Stimulated activated CD8-positive, alpha-beta memory T cell treated with anti-CD3 and anti-CD28 coated beads, Interleukin-4, amount 100 ng/mL, for 4 hours (primary cell): ENCODE data around the gene DNAJB13.

ENCODE experiments used
- DNase-seq, 2 donors: peaks; one replicate each; pipeline ENCODE4 v3.0.0-alpha.2; 2020; ENCODE audit warnings: low read depth in 2 of 2, low spot score in 1 of 2

The DNAJB13 gene

GRCh38 chr11:74012074-74012809, 61.4 kb downstream of the DNAJB13 start:
- DNase-seq: no peak

GRCh38 chr11:74013141-74013540, 62.3 kb downstream of the DNAJB13 start:
- no peak for DNase-seq

- DNase-seq: no peak
Measured at GRCh38 chr11:74014880-74015279, 64.1 kb downstream of the DNAJB13 start.

GRCh38 chr11:74015919-74016684, 65.3 kb downstream of the DNAJB13 start:
- DNase-seq: no peak

- DNase-seq: no peak
Measured at GRCh38 chr11:74017631-74018030, 66.8 kb downstream of the DNAJB13 start.

GRCh38 chr11:74018331-74019005, 67.6 kb downstream of the DNAJB13 start:
- no peak for DNase-seq

GRCh38 chr11:74019104-74019738, 68.4 kb downstream of the DNAJB13 start:
- no peak for DNase-seq

- DNase-seq: peak in 1 of 2 donors; percentile 38
Measured at GRCh38 chr11:74019860-74020259, 69.0 kb downstream of the DNAJB13 start.
